ENCODE measurements around the gene TOR1A. TPM values are rescaled to one million over a fixed set of nuclear protein-coding genes. Genes with fewer than 3 reads are reported as not detected.

Gene TOR1A, protein sequence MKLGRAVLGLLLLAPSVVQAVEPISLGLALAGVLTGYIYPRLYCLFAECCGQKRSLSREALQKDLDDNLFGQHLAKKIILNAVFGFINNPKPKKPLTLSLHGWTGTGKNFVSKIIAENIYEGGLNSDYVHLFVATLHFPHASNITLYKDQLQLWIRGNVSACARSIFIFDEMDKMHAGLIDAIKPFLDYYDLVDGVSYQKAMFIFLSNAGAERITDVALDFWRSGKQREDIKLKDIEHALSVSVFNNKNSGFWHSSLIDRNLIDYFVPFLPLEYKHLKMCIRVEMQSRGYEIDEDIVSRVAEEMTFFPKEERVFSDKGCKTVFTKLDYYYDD
- total RNA-seq (10 to 100 TPM; 16.6 to 39.3 (median 34.1) TPM), total RNA-seq (20.4 to 69.1 (median 32.7) reads per million in 29 experiments)
- 27.7 TPM for total RNA-seq (2013)

DNA sequence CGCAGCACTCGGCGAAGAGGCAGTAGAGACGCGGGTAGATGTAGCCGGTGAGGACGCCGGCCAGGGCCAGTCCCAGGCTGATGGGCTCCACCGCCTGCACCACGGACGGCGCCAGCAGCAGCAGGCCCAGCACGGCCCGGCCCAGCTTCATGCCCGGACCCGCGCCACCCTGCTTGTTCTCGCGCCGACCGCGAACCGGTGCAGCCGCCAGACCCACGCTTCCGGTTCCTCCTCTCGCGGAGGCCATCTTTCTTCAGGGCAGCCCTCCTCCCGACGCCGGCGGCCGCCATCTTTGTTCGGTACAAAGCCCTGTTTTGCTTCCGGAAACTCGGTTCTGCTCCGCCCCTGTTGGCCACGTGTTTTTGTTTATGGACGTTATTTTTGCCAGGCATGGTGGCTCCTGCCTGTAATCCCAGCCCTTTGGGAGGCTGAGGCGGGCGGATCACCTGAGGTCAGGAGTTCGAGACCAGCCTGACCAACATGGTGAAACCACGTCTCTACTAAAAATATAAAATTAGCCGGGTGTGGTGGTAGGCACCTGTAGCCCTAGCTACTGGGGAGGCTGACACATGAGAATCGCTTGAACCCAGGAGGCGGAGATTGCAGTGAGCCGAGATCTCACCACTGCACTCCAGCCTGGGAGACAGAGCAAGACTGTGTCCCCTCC, at the start of gene TOR1A:
TOR1A (minus strand) TSS at position 202 of the 667 bp plus-strand sequence; CDS start at position 151, 51 bp downstream.
- CTCF ChIA-PET, result no interaction called here
- Histone ChIP-seq H3K4me1 (ENCODE audit: control insufficient read depth in 1 of 2, extremely low read depth in 1 of 2, insufficient read depth in 2 of 2, low read length in 2 of 2) (peaks cover 4 to 18% of the 10 kb centered on the region in 2 experiments), H3K36me3 (ENCODE audit: control insufficient read depth in 2 of 2, extremely low read depth in 1 of 2, insufficient read depth in 1 of 2, low read length in 1 of 2) (peaks cover 4 to 46% of the 10 kb centered on the region in 2 donors), H3K27me3 (replicated peaks in 1 of 2; ENCODE audit: control insufficient read depth in 2 of 2, extremely low read depth in 1 of 2, insufficient read depth in 2 of 2, low read length in 1 of 2) (no peaks in the 10 kb centered on the region), H3K9me3 (no peaks in the 10 kb centered on the region), H3K27ac (ENCODE audit: low read length) (peak within 1 kb of the TSS; percentile 23), H3K4me3 (ENCODE audit: control insufficient read depth in 1 of 2, extremely low read depth in 1 of 2, low read length in 1 of 2) (peak within 1 kb of the TSS; percentile 63 to 76)
- DNase-seq (peak; percentile 82 to 95 (median 90)), ATAC-seq (replicated peaks in 1 of 4) (peak; percentile 93 to 95 (median 94))
- WGBS (ENCODE audit: insufficient coverage), result under 1% methylated on average over 35 of the region's 47 CpGs
- H3K9me3 Mint-ChIP-seq, result no peaks in the 10 kb centered on the region
- H3K4me3 Mint-ChIP-seq, result peak within 1 kb of the TSS; percentile 80 to 86 (median 85)
- no peaks in the 10 kb centered on the region for H3K27me3 Mint-ChIP-seq
- H3K27ac Mint-ChIP-seq, result peak within 1 kb of the TSS; percentile 79 to 86
- POLR2A ChIA-PET, result no interaction called here
- H3K36me3 Mint-ChIP-seq, result peaks cover 17% of the 10 kb centered on the region
- peaks cover 11 to 15% (median 11%) of the 10 kb centered on the region in 3 donors for H3K4me1 Mint-ChIP-seq

DNA sequence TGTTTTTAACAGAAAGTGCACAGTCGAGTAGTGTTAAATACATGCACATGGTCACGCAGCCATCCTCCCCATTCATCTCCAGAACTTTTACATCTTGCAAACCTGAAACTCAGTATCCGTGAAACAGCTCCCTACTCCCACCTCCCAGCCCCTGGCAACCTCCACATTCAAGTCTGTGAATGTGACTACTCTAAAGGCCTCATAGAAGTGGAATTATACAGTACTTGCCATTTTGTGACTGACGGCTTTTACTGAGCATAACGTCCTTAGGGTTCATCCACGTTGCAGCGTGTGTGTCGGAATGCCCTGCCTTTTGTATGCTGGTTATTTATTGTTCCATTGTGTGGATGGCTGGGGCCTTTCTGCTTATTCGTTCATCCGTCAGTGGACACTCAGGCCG, 47.1 kb upstream of the TOR1A start:
- peak overlapping the region in 2 of 3 donors; percentile 51 to 61 for H3K4me3 Mint-ChIP-seq
- no peak for DNase-seq

DNA sequence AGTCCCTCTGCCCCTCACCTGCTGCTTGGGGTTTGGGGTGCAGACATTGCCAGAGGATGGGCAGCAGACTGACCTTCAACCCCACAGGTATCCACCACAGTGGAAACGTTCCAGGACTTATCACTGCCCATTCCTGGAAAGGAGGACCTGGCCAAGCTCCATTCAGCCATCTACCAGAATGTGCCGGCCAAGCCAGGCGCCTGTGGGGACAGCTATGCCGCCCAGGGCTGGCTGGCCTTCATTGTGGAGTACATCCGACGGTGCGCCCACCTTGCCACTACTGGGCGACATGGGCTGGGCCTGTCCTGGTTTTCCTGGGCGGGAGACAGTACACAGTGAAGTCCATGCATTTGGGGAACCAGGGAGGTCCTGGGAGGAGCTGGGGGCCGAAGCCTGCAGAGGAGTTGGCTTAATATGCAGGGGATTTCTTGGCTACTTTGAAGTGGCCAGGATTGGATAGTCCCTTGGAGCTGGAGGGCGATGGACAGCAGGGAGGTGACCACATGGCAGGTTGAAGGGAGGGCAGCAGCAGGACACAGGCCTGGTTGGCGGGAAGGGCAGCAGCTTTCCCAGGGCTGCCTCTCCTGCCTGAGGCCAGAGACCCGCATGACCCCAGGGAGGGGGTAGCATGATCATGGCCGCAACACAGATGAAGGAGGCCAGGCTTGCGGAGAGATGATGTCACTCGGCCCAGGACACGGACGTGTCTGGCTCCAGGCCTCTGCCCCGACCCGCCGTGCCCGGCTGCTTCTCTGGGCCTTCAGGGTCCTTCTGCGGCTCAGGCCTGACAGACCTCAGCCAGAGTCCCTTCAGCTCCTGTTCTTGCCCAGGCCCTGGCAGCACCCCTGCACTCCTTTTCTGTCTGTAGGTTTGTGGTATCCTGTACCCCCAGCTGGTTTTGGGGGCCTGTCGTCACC, 45.9 kb upstream of the TOR1A start:
- DNase-seq (no peak), ATAC-seq (replicated peaks in 1 of 4) (no peak)
- peak overlapping the region; percentile 89 to 93 for H3K27ac Mint-ChIP-seq
- H3K27me3 Mint-ChIP-seq, result no peaks in the 10 kb centered on the region
- H3K27me3 ChIP-seq (replicated peaks in 1 of 2; ENCODE audit: control insufficient read depth in 2 of 2, extremely low read depth in 1 of 2, insufficient read depth in 2 of 2, low read length in 1 of 2), result no peaks in the 10 kb centered on the region
- H3K36me3 Mint-ChIP-seq, result peaks cover 32% of the 10 kb centered on the region
- 91% methylated on average over 20 of the region's 24 CpGs for WGBS (ENCODE audit: insufficient coverage)
- H3K4me3 ChIP-seq (ENCODE audit: control insufficient read depth in 1 of 2, extremely low read depth in 1 of 2, low read length in 1 of 2), result peak overlapping the region; percentile 45
- H3K36me3 ChIP-seq (ENCODE audit: control insufficient read depth in 2 of 2, extremely low read depth in 1 of 2, insufficient read depth in 1 of 2, low read length in 1 of 2), result peaks cover 11 to 30% of the 10 kb centered on the region in 2 donors
- CTCF ChIA-PET, result interaction anchor here in 1 of 2 donors (1.3 to 1.6 kb wide), 2 partner anchors 15 to 17 kb away, joined by 5 to 6 read pairs; no protein-coding TSS in a partner anchor
- peaks cover 76 to 82% (median 78%) of the 10 kb centered on the region in 3 donors for H3K4me1 Mint-ChIP-seq
- H3K4me3 Mint-ChIP-seq, result peak overlapping the region; percentile 39 to 61 (median 46)
- H3K27ac ChIP-seq (ENCODE audit: low read length), result peak overlapping the region; percentile 97
- POLR2A ChIA-PET, result interaction anchor here (0.6 to 1.2 kb wide), 5 partner anchors 17 to 131 kb away, joined by 3 to 5 read pairs (median 3); no protein-coding TSS in a partner anchor
- no peaks in the 10 kb centered on the region for H3K9me3 Mint-ChIP-seq
- peaks cover 42 to 86% of the 10 kb centered on the region in 2 experiments for H3K4me1 ChIP-seq (ENCODE audit: control insufficient read depth in 1 of 2, extremely low read depth in 1 of 2, insufficient read depth in 2 of 2, low read length in 2 of 2)
- H3K9me3 ChIP-seq, result no peaks in the 10 kb centered on the region

More for the DNA sequence above, 47.1 kb upstream of the TOR1A start:
- H3K36me3 Mint-ChIP-seq, result peaks cover 30% of the 10 kb centered on the region
- Histone ChIP-seq H3K9me3 (no peaks in the 10 kb centered on the region), H3K27ac (ENCODE audit: low read length) (no peak overlapping the region), H3K4me1 (ENCODE audit: control insufficient read depth in 1 of 2, extremely low read depth in 1 of 2, insufficient read depth in 2 of 2, low read length in 2 of 2) (peaks cover 38 to 86% of the 10 kb centered on the region in 2 experiments), H3K27me3 (replicated peaks in 1 of 2; ENCODE audit: control insufficient read depth in 2 of 2, extremely low read depth in 1 of 2, insufficient read depth in 2 of 2, low read length in 1 of 2) (no peaks in the 10 kb centered on the region), H3K4me3 (ENCODE audit: control insufficient read depth in 1 of 2, extremely low read depth in 1 of 2, low read length in 1 of 2) (no peak overlapping the region), H3K36me3 (ENCODE audit: control insufficient read depth in 2 of 2, extremely low read depth in 1 of 2, insufficient read depth in 1 of 2, low read length in 1 of 2) (peaks cover 19 to 37% of the 10 kb centered on the region in 2 donors)
- ATAC-seq (replicated peaks in 1 of 4), result no peak
- H3K27ac Mint-ChIP-seq, result peak overlapping the region; percentile 89 to 93
- peaks cover 68 to 74% (median 69%) of the 10 kb centered on the region in 3 donors for H3K4me1 Mint-ChIP-seq
- CTCF ChIA-PET, result no interaction called here
- H3K9me3 Mint-ChIP-seq, result no peaks in the 10 kb centered on the region
- WGBS (ENCODE audit: insufficient coverage), result 100% methylated on average over 5 of the region's 11 CpGs
- no peaks in the 10 kb centered on the region for H3K27me3 Mint-ChIP-seq
- POLR2A ChIA-PET, result interaction anchor here in 1 of 2 donors (0.7 kb wide), 1 partner anchor 20 kb away, joined by 3 read pairs; no protein-coding TSS in a partner anchor

DNA sequence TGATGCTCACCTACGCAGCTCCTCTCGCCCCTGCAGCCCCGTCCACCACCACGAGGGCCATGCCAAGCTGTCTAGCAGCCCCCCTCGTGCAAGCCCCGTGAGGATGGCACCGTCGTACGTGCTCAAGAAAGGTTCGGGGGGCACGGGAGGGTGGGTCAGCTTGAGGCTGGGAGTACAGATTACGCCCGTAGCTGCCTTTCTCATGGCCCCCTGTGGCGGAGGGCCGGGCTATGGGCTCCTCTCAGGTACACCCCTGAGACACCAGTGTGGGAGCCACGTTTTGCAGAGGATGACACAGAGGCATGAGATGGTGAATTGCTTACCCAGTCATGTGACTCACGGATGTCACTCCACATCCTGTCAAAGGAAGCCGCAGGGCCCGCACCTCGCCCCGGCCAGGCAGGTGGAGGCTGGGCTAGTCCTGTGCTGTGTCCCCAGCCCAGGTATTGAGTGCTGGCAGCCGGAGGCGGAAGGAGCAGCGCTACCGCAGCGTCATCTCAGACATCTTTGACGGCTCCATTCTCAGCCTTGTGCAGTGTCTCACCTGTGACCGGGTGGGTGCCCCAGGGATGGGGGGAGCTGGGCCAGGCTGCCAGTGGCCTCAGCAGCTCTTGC, 45.0 kb upstream of the TOR1A start:
- ChIA-PET POLR2A (interaction anchor here (0.5 to 1.4 kb wide), 11 partner anchors 18 to 271 kb away, joined by 3 to 7 read pairs (median 3); no protein-coding TSS in a partner anchor), CTCF (interaction anchor here in 1 of 2 donors (1.3 to 1.6 kb wide), 3 partner anchors 16 to 32 kb away, joined by 4 to 6 read pairs (median 5); no protein-coding TSS in a partner anchor)
- peak overlapping the region; percentile 45 for H3K4me3 ChIP-seq (ENCODE audit: control insufficient read depth in 1 of 2, extremely low read depth in 1 of 2, low read length in 1 of 2)
- Mint-ChIP-seq H3K27ac (peak overlapping the region; percentile 89 to 93), H3K9me3 (no peaks in the 10 kb centered on the region), H3K36me3 (peaks cover 28% of the 10 kb centered on the region), H3K27me3 (no peaks in the 10 kb centered on the region), H3K4me1 (peaks cover 77 to 80% (median 79%) of the 10 kb centered on the region in 3 donors), H3K4me3 (peak overlapping the region; percentile 34 to 61 (median 46))
- 18% methylated on average over 28 of the region's 28 CpGs for WGBS (ENCODE audit: insufficient coverage)
- peaks cover 42 to 83% of the 10 kb centered on the region in 2 experiments for H3K4me1 ChIP-seq (ENCODE audit: control insufficient read depth in 1 of 2, extremely low read depth in 1 of 2, insufficient read depth in 2 of 2, low read length in 2 of 2)
- ATAC-seq (replicated peaks in 1 of 4) (peak; percentile 85 to 92 (median 91)), DNase-seq (peak; percentile 81 to 97 (median 93))
- H3K27me3 ChIP-seq (replicated peaks in 1 of 2; ENCODE audit: control insufficient read depth in 2 of 2, extremely low read depth in 1 of 2, insufficient read depth in 2 of 2, low read length in 1 of 2), result no peaks in the 10 kb centered on the region
- H3K27ac ChIP-seq (ENCODE audit: low read length), result peak overlapping the region; percentile 97
- H3K9me3 ChIP-seq, result no peaks in the 10 kb centered on the region
- H3K36me3 ChIP-seq (ENCODE audit: control insufficient read depth in 2 of 2, extremely low read depth in 1 of 2, insufficient read depth in 1 of 2, low read length in 1 of 2), result peaks cover 9 to 21% of the 10 kb centered on the region in 2 donors

DNA sequence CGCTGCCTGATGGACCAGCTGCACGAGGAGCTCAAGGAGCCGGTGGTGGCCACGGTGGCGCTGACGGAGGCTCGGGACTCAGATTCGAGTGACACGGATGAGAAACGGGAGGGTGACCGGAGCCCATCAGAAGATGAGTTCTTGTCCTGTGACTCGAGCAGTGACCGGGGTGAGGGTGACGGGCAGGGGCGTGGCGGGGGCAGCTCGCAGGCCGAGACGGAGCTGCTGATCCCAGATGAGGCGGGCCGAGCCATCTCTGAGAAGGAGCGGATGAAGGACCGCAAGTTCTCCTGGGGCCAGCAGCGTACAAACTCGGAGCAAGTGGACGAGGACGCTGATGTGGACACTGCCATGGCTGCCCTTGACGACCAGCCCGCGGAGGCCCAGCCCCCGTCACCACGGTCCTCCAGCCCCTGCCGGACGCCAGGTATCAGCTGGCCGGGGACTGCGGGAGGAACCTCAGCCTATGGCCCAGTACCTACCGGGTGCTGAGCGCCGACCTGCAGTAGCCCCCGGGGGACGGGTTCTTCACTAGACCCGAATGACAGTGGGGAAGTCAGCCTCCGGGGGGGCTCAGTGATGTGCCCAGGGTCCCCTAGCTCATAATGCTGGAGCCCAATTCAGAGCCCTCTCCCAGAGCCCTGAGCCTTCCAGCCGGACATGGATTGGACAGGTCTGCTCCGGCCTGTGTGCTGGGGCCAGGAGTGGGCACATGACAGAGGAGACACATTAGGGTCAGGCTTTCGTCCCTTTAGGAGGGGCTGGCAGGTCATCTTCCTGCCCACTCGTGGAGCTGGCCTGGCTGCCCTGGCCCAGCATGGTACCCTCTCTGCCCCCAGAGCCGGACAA, 44.3 kb upstream of the TOR1A start:
- Histone ChIP-seq H3K4me3 (ENCODE audit: control insufficient read depth in 1 of 2, extremely low read depth in 1 of 2, low read length in 1 of 2) (peak overlapping the region; percentile 19 to 45), H3K4me1 (ENCODE audit: control insufficient read depth in 1 of 2, extremely low read depth in 1 of 2, insufficient read depth in 2 of 2, low read length in 2 of 2) (peaks cover 45 to 83% of the 10 kb centered on the region in 2 experiments), H3K27ac (ENCODE audit: low read length) (peak overlapping the region; percentile 97), H3K9me3 (no peaks in the 10 kb centered on the region), H3K36me3 (ENCODE audit: control insufficient read depth in 2 of 2, extremely low read depth in 1 of 2, insufficient read depth in 1 of 2, low read length in 1 of 2) (peaks cover 4 to 15% of the 10 kb centered on the region in 2 donors), H3K27me3 (replicated peaks in 1 of 2; ENCODE audit: control insufficient read depth in 2 of 2, extremely low read depth in 1 of 2, insufficient read depth in 2 of 2, low read length in 1 of 2) (no peaks in the 10 kb centered on the region)
- Mint-ChIP-seq H3K4me3 (peak overlapping the region; percentile 34 to 75 (median 46)), H3K27ac (peak overlapping the region; percentile 89 to 93), H3K27me3 (no peaks in the 10 kb centered on the region), H3K36me3 (peaks cover 27% of the 10 kb centered on the region), H3K9me3 (no peaks in the 10 kb centered on the region), H3K4me1 (peaks cover 77 to 83% (median 81%) of the 10 kb centered on the region in 3 donors)
- CTCF ChIA-PET, result interaction anchor here (0.5 to 1.3 kb wide), 2 partner anchors 16 to 31 kb away, joined by 3 to 4 read pairs; no protein-coding TSS in a partner anchor
- ATAC-seq (replicated peaks in 1 of 4), result no peak
- no peak for DNase-seq
- WGBS (ENCODE audit: insufficient coverage), result 87% methylated on average over 43 of the region's 48 CpGs
- POLR2A ChIA-PET, result interaction anchor here (0.5 to 1.4 kb wide), 7 partner anchors 18 to 270 kb away, joined by 3 to 7 read pairs (median 4); no protein-coding TSS in a partner anchor

All from T-cell (primary cell).